ENCODE results near the gene PPM1L. TPM values are rescaled to one million over a fixed set of nuclear protein-coding genes. Genes with fewer than 3 reads are reported as not detected.

Gene PPM1L
- total RNA-seq, 1 experiment from 2014 or later = 13.2 TPM

DNA sequence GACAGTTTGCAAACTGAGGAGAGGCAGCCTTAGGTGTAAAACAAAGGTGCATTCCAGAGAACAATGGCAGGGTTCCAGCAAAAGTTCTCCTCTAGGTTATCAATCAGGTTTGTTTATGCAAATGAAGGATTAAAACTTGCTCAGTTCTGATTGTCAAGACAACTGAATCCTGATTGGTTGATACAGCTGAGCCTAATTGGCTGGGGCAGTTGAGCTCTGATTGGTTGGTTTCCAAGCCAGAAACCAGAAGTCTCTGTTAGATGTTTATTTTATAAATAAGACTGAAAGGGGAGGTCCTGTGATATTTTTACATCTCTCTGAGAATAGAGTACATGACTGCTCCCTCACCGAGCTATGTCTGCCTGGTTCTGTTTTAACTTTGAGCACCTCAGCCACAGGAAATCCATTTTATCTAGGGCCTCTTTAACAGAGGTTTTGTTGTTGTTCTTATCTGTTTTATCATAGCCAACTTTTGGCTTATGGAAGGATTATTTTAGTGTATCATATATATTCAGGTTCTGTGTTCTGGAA, 37.8 kb downstream of the PPM1L start:
- no peak for TF ChIP-seq SP1 (IDR thresholded peaks at IDR 0.05; ENCODE audit: low read depth)
- no peak for TF ChIP-seq JUND (IDR thresholded peaks at IDR 0.05)
- TF ChIP-seq ZFX (IDR thresholded peaks at IDR 0.05) = no peak
- TF ChIP-seq SIN3A (IDR thresholded peaks at IDR 0.05; ENCODE audit: low read depth) = no peak
- TF ChIP-seq, protein P1, sequence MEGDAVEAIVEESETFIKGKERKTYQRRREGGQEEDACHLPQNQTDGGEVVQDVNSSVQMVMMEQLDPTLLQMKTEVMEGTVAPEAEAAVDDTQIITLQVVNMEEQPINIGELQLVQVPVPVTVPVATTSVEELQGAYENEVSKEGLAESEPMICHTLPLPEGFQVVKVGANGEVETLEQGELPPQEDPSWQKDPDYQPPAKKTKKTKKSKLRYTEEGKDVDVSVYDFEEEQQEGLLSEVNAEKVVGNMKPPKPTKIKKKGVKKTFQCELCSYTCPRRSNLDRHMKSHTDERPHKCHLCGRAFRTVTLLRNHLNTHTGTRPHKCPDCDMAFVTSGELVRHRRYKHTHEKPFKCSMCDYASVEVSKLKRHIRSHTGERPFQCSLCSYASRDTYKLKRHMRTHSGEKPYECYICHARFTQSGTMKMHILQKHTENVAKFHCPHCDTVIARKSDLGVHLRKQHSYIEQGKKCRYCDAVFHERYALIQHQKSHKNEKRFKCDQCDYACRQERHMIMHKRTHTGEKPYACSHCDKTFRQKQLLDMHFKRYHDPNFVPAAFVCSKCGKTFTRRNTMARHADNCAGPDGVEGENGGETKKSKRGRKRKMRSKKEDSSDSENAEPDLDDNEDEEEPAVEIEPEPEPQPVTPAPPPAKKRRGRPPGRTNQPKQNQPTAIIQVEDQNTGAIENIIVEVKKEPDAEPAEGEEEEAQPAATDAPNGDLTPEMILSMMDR (IDR thresholded peaks at IDR 0.05 in 2 of 3, conservative IDR thresholded peaks at IDR 0.05 in 1 of 3; ENCODE audit: borderline replicate concordance in 1 of 3, insufficient read depth in 1 of 3, low read depth in 2 of 3, low read length in 2 of 3) = no peak
- no peak for TF ChIP-seq POLR2AphosphoS5 (IDR thresholded peaks at IDR 0.05; ENCODE audit: low read depth, low read length)
- TF ChIP-seq RAD21 (IDR thresholded peaks at IDR 0.05; ENCODE audit: low read depth) = no peak
- no peak for TF ChIP-seq YY1 (IDR thresholded peaks at IDR 0.05; ENCODE audit: extremely low read depth, insufficient replicate concordance, low read depth, low read length)
- no peak for TF ChIP-seq CEBPB (IDR thresholded peaks at IDR 0.05; ENCODE audit: low read depth)
- TF ChIP-seq FOSL1 (IDR thresholded peaks at IDR 0.05; ENCODE audit: low read depth) = no peak
- no peak for TF ChIP-seq EZH2phosphoT487 (IDR thresholded peaks at IDR 0.05; ENCODE audit: borderline replicate concordance)
- TF ChIP-seq, protein P2, sequence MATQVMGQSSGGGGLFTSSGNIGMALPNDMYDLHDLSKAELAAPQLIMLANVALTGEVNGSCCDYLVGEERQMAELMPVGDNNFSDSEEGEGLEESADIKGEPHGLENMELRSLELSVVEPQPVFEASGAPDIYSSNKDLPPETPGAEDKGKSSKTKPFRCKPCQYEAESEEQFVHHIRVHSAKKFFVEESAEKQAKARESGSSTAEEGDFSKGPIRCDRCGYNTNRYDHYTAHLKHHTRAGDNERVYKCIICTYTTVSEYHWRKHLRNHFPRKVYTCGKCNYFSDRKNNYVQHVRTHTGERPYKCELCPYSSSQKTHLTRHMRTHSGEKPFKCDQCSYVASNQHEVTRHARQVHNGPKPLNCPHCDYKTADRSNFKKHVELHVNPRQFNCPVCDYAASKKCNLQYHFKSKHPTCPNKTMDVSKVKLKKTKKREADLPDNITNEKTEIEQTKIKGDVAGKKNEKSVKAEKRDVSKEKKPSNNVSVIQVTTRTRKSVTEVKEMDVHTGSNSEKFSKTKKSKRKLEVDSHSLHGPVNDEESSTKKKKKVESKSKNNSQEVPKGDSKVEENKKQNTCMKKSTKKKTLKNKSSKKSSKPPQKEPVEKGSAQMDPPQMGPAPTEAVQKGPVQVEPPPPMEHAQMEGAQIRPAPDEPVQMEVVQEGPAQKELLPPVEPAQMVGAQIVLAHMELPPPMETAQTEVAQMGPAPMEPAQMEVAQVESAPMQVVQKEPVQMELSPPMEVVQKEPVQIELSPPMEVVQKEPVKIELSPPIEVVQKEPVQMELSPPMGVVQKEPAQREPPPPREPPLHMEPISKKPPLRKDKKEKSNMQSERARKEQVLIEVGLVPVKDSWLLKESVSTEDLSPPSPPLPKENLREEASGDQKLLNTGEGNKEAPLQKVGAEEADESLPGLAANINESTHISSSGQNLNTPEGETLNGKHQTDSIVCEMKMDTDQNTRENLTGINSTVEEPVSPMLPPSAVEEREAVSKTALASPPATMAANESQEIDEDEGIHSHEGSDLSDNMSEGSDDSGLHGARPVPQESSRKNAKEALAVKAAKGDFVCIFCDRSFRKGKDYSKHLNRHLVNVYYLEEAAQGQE (IDR thresholded peaks at IDR 0.05; ENCODE audit: low read depth) = no peak
- Histone ChIP-seq H2AFZ (ENCODE audit: low read depth, low read length, poor library complexity, severe bottlenecking) (no peak overlapping the region), H3K9me2 (ENCODE audit: insufficient read depth) (no peaks in the 10 kb centered on the region), H3K9me3 (ENCODE audit: control insufficient read depth in 1 of 2, insufficient read depth in 1 of 2, low read depth in 1 of 2, low read length in 2 of 2) (no peaks in the 10 kb centered on the region), H3K9ac (ENCODE audit: low read length) (no peak overlapping the region), H3K4me3 (replicated peaks in 1 of 2; ENCODE audit: low read depth in 1 of 2, low read length in 2 of 2) (no peak overlapping the region), H3K4me1 (ENCODE audit: control insufficient read depth in 1 of 2, insufficient read depth in 2 of 2, low read length in 2 of 2) (no peaks in the 10 kb centered on the region), H4K20me1 (ENCODE audit: insufficient read depth) (no peaks in the 10 kb centered on the region), H3K36me3 (ENCODE audit: control insufficient read depth in 1 of 2, insufficient read depth in 2 of 2, low read length in 2 of 2) (no peaks in the 10 kb centered on the region), H3K4me2 (ENCODE audit: low read length) (no peak overlapping the region), H3K27ac (ENCODE audit: low read depth, low read length) (no peak overlapping the region), H3K27me3 (ENCODE audit: insufficient read depth, low read length) (no peaks in the 10 kb centered on the region), H3K79me2 (ENCODE audit: insufficient read depth, low read length) (no peaks in the 10 kb centered on the region)
- no peak for ATAC-seq
- DNase-seq (ENCODE audit: low read depth, low spot score) = no peak
- POLR2A ChIA-PET = no interaction called here
- no TSS peak for BruUV-seq (replicated peaks)
- CTCF ChIA-PET = no interaction called here
- RAD21 ChIA-PET (ENCODE audit: low non-redundant PET in 1 of 2, low total read pairs in 2 of 2, uncharacterized antibody in 2 of 2, unreplicated experiment in 2 of 2) = no interaction called here
- intact Hi-C loops (cut with micrococcal nuclease) = no loop called here

Data from HCT116 (cell line).